Endodermal cell (in vitro differentiated cells): Measurements from ENCODE around the gene SLC9C1. TPM values are rescaled to one million over a fixed set of nuclear protein-coding genes. Genes with fewer than 3 reads are reported as not detected.

Experiments
- DNase-seq: peaks from one replicate; pipeline ENCODE4 v3.0.0-alpha.2; 2017
- H3K27ac ChIP-seq: 2 replicates; pipeline ENCODE4 v1.5.1; 2013; ENCODE audit warnings: mild to moderate bottlenecking, low read depth, low read length, moderate library complexity
- H3K27me3 ChIP-seq: 2 replicates; pipeline ENCODE4 v1.6.1; 2013; ENCODE audit warnings: mild to moderate bottlenecking, low read length, moderate library complexity; ENCODE audit not compliant: insufficient read depth, control insufficient read depth, poor library complexity, severe bottlenecking
- H3K36me3 ChIP-seq: 2 replicates; pipeline ENCODE4 v1.7.0; 2013; ENCODE audit warnings: mild to moderate bottlenecking, low read length, moderate library complexity; ENCODE audit not compliant: control insufficient read depth, insufficient read depth
- H3K4me1 ChIP-seq: one replicate; pipeline ENCODE4 v1.7.0; 2013; ENCODE audit warnings: low read length; ENCODE audit not compliant: control insufficient read depth, insufficient read depth
- H3K4me3 ChIP-seq: 2 replicates; pipeline ENCODE4 v1.5.1; 2013; ENCODE audit warnings: mild to moderate bottlenecking, low read length, moderate library complexity
- H3K9ac ChIP-seq: 2 replicates; pipeline ENCODE4 v1.6.1; 2013; ENCODE audit warnings: mild to moderate bottlenecking, low read length, moderate library complexity; ENCODE audit not compliant: poor library complexity, severe bottlenecking; ENCODE audit errors: extremely low read depth
- H3K9me3 ChIP-seq: 2 replicates; pipeline ENCODE4 v1.6.1; 2013; ENCODE audit warnings: mild to moderate bottlenecking, low read length, moderate library complexity; ENCODE audit not compliant: control insufficient read depth
- H3K27ac Mint-ChIP-seq: 2 replicates; pipeline ENCODE4 v1.8.0; 2020; ENCODE audit warnings: mixed read lengths
- H3K27me3 Mint-ChIP-seq: 2 replicates; pipeline ENCODE4 v1.8.0; 2021; ENCODE audit warnings: mild to moderate bottlenecking, mixed read lengths; ENCODE audit not compliant: insufficient read depth
- H3K36me3 Mint-ChIP-seq: 2 replicates; pipeline ENCODE4 v1.8.0; 2020; ENCODE audit warnings: low read depth, mixed read lengths
- H3K4me1 Mint-ChIP-seq: 2 replicates; pipeline ENCODE4 v1.8.0; 2020; ENCODE audit warnings: mixed read lengths
- H3K4me3 Mint-ChIP-seq: 2 replicates; pipeline ENCODE4 v1.8.0; 2020; ENCODE audit warnings: mild to moderate bottlenecking, moderate library complexity, mixed read lengths
- H3K9me3 Mint-ChIP-seq: 2 replicates; pipeline ENCODE4 v1.8.0; 2020; ENCODE audit warnings: mild to moderate bottlenecking, mixed read lengths
- WGBS, 2 experiments: methylation state at CpG; one replicate each; pipeline versions ENCODE4 v1.1.5 to v1.1.7; 2013; ENCODE audit warnings: missing lambda C conversion rate in 2 of 2, mixed read lengths in 1 of 2; ENCODE audit not compliant: insufficient coverage in 1 of 2, insufficient read length in 1 of 2; 5-methylcytosine and 5-hydroxymethylcytosine counted together
- total RNA-seq, 2 donors: library from RNA; stranded (reverse); fragmentation: NEBNext Ultra II Directional in 1 of 2; extraction: Animal tissue kit (Norgen Biotek cat#: 25700) in 1 of 2; gene quantifications; 2 replicates in 1 of 2; 3 replicates in 1 of 2; pipeline ENCODE4 v1.2.1, GENCODE V29; 2021
- TF ChIP-seq, protein P1 (sequence below): fragments of 200-600 bp; sonication (generic); conservative IDR thresholded peaks from 2 replicates; pipeline ENCODE4 v1.5.0; 2021; ENCODE audit warnings: antibody characterized with exemption, mild to moderate bottlenecking

The SLC9C1 gene
- total RNA-seq, 2 donors from 2014 or later = 0.24 to 0.66 TPM

DNA sequence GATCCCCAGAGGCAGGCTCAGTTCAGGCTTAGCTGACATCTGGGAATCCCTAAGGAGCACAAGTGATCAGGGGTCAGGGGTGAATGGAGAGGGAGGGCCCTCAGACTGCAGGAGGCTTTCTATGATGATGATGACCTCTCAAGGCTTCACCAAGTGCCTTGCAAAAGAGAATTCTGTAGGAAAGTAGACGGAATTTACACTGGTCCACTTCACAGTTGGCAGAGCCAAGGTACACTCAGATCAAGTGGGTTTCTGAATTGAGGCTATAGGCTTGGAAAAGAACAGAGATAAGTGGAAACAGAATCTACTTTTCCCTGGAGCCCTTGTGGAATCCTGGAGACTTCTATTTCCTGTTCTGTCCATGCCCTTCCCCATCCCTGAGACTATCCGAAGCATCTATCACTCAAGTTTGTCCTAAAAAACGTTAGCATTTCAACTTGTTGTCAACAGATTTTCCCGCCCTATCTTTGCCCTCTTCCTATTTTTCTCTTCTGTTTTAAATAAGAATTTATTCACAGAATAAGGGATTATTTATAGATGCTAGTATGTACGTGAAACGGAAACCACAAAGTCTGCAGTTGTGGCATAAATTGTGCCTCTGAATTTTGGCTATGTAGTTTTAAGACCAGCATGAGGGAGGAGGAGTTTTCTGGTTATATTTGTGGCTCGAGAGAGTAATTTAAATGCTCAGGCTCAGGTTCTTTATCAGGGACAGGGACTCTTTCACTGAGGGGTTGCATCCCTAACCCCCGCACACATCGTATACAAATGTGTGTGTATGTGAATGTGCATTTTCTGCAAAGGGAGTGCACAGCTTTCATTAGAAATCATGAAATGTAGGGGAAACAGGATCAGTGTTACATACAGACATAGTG, 173.8 kb downstream of the SLC9C1 start:
- H3K27ac ChIP-seq = no peak overlapping the region
- H3K27me3 ChIP-seq = no peaks in the 10 kb centered on the region
- peaks cover 8% of the 10 kb centered on the region for H3K4me1 ChIP-seq
- H3K9me3 Mint-ChIP-seq = no peaks in the 10 kb centered on the region
- peaks cover 31% of the 10 kb centered on the region for H3K4me1 Mint-ChIP-seq
- H3K27ac Mint-ChIP-seq = no peak overlapping the region
- no peak overlapping the region for H3K9ac ChIP-seq
- no peaks in the 10 kb centered on the region for H3K27me3 Mint-ChIP-seq
- no peak overlapping the region for H3K4me3 Mint-ChIP-seq
- WGBS, 2 experiments = 93 to 94% methylated on average over 6 to 9 of the region's 9 CpGs
- TF ChIP-seq, protein P1, sequence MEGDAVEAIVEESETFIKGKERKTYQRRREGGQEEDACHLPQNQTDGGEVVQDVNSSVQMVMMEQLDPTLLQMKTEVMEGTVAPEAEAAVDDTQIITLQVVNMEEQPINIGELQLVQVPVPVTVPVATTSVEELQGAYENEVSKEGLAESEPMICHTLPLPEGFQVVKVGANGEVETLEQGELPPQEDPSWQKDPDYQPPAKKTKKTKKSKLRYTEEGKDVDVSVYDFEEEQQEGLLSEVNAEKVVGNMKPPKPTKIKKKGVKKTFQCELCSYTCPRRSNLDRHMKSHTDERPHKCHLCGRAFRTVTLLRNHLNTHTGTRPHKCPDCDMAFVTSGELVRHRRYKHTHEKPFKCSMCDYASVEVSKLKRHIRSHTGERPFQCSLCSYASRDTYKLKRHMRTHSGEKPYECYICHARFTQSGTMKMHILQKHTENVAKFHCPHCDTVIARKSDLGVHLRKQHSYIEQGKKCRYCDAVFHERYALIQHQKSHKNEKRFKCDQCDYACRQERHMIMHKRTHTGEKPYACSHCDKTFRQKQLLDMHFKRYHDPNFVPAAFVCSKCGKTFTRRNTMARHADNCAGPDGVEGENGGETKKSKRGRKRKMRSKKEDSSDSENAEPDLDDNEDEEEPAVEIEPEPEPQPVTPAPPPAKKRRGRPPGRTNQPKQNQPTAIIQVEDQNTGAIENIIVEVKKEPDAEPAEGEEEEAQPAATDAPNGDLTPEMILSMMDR = no peak
- peaks cover 10% of the 10 kb centered on the region for H3K36me3 ChIP-seq
- H3K4me3 ChIP-seq = no peak overlapping the region
- no peaks in the 10 kb centered on the region for H3K9me3 ChIP-seq
- DNase-seq = no peak
- no peaks in the 10 kb centered on the region for H3K36me3 Mint-ChIP-seq

DNA sequence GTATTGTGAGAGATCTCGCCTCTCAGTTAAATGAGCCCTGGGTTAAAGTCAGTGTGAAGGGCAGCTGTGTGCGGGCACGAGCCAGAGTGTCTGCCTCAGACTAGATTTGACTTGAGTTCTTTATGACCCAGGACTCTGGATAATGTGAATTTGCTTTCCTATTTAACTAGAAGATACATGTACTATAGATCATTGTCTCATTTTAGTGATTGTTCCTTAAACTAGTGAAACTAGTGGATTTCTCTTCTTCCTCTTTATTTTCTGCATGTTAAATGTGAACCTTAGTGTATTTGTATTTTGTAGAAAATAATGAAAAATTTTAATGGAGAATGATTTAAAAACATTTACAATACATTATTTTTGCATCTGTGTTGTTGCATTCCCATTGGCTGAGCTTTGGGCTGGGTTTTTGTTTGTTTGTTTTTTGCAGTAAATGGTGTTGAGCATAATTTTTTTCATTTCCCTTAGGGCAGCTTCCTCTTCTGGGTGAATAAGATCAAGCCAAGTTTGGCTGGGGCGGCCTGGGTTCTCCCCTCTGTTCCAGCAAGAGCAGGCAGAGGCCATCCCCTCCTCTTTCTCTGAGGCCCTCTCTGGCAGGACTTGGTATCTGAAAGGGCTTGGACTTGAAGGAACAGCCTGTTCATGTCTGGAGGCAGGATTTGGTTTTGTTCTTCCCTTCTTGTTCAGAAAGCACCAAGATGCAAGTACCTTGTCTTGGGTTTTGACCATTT, 176.0 kb downstream of the SLC9C1 start:
- Mint-ChIP-seq H3K36me3 (no peaks in the 10 kb centered on the region), H3K27ac (no peak overlapping the region), H3K4me3 (no peak overlapping the region), H3K4me1 (peaks cover 24% of the 10 kb centered on the region), H3K27me3 (no peaks in the 10 kb centered on the region), H3K9me3 (no peaks in the 10 kb centered on the region)
- TF ChIP-seq, protein P1 = peak; percentile 63
- Histone ChIP-seq H3K36me3 (peaks cover 21% of the 10 kb centered on the region), H3K27me3 (no peaks in the 10 kb centered on the region), H3K4me3 (no peak overlapping the region), H3K4me1 (peaks cover 8% of the 10 kb centered on the region), H3K9ac (no peak overlapping the region), H3K9me3 (no peaks in the 10 kb centered on the region), H3K27ac (no peak overlapping the region)
- peak; percentile 60 for DNase-seq
- 96 to 98% methylated on average over 3 to 4 of the region's 4 CpGs for WGBS, 2 experiments

DNA sequence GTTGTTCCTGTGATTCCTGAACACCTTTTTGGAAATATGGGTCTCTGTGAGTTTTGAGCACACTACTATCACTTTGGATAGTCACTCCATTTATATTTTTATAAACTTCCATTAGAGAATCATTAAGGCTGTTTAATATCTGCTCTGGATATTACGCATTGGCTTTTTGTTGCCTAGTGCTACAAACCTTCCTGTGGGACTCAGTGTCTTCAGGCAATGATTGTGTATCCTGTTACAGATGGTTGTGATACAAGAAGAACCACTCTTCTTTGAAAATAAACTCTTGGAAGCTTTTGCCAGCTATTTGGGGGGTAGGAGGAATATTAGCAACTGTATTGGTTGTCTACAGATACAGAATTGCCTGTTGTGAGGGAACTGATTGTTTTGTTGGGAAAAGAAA, 176.6 kb downstream of the SLC9C1 start:
- H3K36me3 Mint-ChIP-seq = no peaks in the 10 kb centered on the region
- H3K27me3 Mint-ChIP-seq = no peaks in the 10 kb centered on the region
- Histone ChIP-seq H3K4me1 (peaks cover 8% of the 10 kb centered on the region), H3K4me3 (no peak overlapping the region), H3K27me3 (no peaks in the 10 kb centered on the region), H3K36me3 (peaks cover 26% of the 10 kb centered on the region), H3K9me3 (no peaks in the 10 kb centered on the region), H3K27ac (no peak overlapping the region), H3K9ac (no peak overlapping the region)
- H3K4me3 Mint-ChIP-seq = no peak overlapping the region
- H3K9me3 Mint-ChIP-seq = no peaks in the 10 kb centered on the region
- TF ChIP-seq, protein P1 = no peak
- DNase-seq = no peak
- 95% methylated on average over 1 of the region's 1 CpG; no CpG with 5 or more reads in 1 of the 2 experiments for WGBS, 2 experiments
- peaks cover 24% of the 10 kb centered on the region for H3K4me1 Mint-ChIP-seq
- no peak overlapping the region for H3K27ac Mint-ChIP-seq
